NCI-H446 (cell line): ENCODE measurements around the gene EXOSC7.
"Not testable (repeated sequence)": the region's sequence is repeated elsewhere in the genome, so short reads cannot be mapped to it uniquely, and the experiment has no call there.

Experiments used
- DNase-seq, 2 experiments: peaks; one replicate each; lab custom pipeline; 2025; lab: John Stamatoyannopoulos, UW

Gene EXOSC7

GRCh38 chr3:44962621-44963393 is 13.2 kb upstream of the EXOSC7 start:
- no peak for DNase-seq

- DNase-seq, result no peak
Measured at GRCh38 chr3:44963571-44964325, 12.3 kb upstream of the EXOSC7 start.

- DNase-seq, result no peak
Measured at GRCh38 chr3:44965165-44965564, 10.9 kb upstream of the EXOSC7 start.

- no peak for DNase-seq
Measured at GRCh38 chr3:44966795-44967278, 9.2 kb upstream of the EXOSC7 start.

GRCh38 chr3:44968447-44968858 is 7.6 kb upstream of the EXOSC7 start:
- no peak for DNase-seq

GRCh38 chr3:44969154-44969827 is 6.8 kb upstream of the EXOSC7 start:
- DNase-seq, result no peak

- no peak for DNase-seq
Measured at GRCh38 chr3:44969828-44970179, 6.2 kb upstream of the EXOSC7 start.

GRCh38 chr3:44970926-44971490 is 5.0 kb upstream of the EXOSC7 start:
- no peak for DNase-seq

- no peak for DNase-seq
Measured at GRCh38 chr3:44974416-44974815, 1.6 kb upstream of the EXOSC7 start.

GRCh38 chr3:44981220-44981619 is 5.2 kb downstream of the EXOSC7 start:
- no peak for DNase-seq

- DNase-seq, result no peak
Measured at GRCh38 chr3:44981751-44982150, 5.7 kb downstream of the EXOSC7 start.

GRCh38 chr3:44982817-44983216 is 6.8 kb downstream of the EXOSC7 start:
- no peak for DNase-seq

- no peak for DNase-seq
Measured at GRCh38 chr3:44983484-44983941, 7.5 kb downstream of the EXOSC7 start.

GRCh38 chr3:44984335-44984734 is 8.3 kb downstream of the EXOSC7 start:
- no peak for DNase-seq

GRCh38 chr3:44986330-44986729 is 10.3 kb downstream of the EXOSC7 start:
- not testable (repeated sequence) for DNase-seq

GRCh38 chr3:44987332-44987731 is 11.3 kb downstream of the EXOSC7 start:
- DNase-seq, result no peak

- no peak for DNase-seq
Measured at GRCh38 chr3:44988073-44988472, 12.0 kb downstream of the EXOSC7 start.

GRCh38 chr3:44989141-44989540 is 13.1 kb downstream of the EXOSC7 start:
- DNase-seq, result no peak

- no peak for DNase-seq
Measured at GRCh38 chr3:44989636-44990373, 13.8 kb downstream of the EXOSC7 start.

GRCh38 chr3:44991326-44991725 is 15.3 kb downstream of the EXOSC7 start:
- DNase-seq, result no peak
